Natural killer cell (primary cell): ENCODE results near the gene CHST11. TPM values are rescaled to one million over a fixed set of nuclear protein-coding genes. Genes with fewer than 3 reads are reported as not detected.

Source experiments
- ATAC-seq, 3 donors: fragments of 150-1000 bp in 2 of 3; fragments of 200-7000 bp in 1 of 3; cut with Tn5 transposase; 1 replicate in 1 of 3; 2 replicates in 2 of 3; pipeline ENCODE4 v1.10.0; 2021; ENCODE audit warnings: mild to moderate bottlenecking in 2 of 3, moderate library complexity in 2 of 3
- DNase-seq, 2 donors: peaks; one replicate each; pipeline versions ENCODE4 v3.0.0 to v3.0.0-alpha.2; 2013 to 2021; ENCODE audit warnings: mixed read lengths in 1 of 2
- H3K27ac ChIP-seq: one replicate; pipeline ENCODE4 v1.5.1; 2013; ENCODE audit warnings: mild to moderate bottlenecking, low read length
- H3K27me3 ChIP-seq: one replicate; pipeline ENCODE4 v1.6.1; 2013; ENCODE audit warnings: low read length; ENCODE audit not compliant: control insufficient read depth, insufficient read depth
- H3K36me3 ChIP-seq: one replicate; pipeline ENCODE4 v1.6.1; 2013; ENCODE audit warnings: low read length; ENCODE audit not compliant: control insufficient read depth, insufficient read depth
- H3K4me1 ChIP-seq: one replicate; pipeline ENCODE4 v1.6.1; 2013; ENCODE audit warnings: low read length; ENCODE audit not compliant: control insufficient read depth, insufficient read depth
- H3K4me3 ChIP-seq: one replicate; pipeline ENCODE4 v1.5.1; 2013; ENCODE audit warnings: low read length
- H3K9me3 ChIP-seq: one replicate; pipeline ENCODE4 v1.6.1; 2013; ENCODE audit warnings: low read length; ENCODE audit not compliant: control insufficient read depth, insufficient read depth
- H3K27ac Mint-ChIP-seq, 2 donors: one replicate each; pipeline ENCODE4 v1.8.0; 2022; ENCODE audit warnings: mild to moderate bottlenecking in 2 of 2, mixed read lengths in 2 of 2, moderate library complexity in 1 of 2
- H3K27me3 Mint-ChIP-seq, 2 donors: one replicate each; pipeline ENCODE4 v1.8.0; 2022; ENCODE audit warnings: low read depth in 2 of 2, mixed read lengths in 2 of 2
- H3K36me3 Mint-ChIP-seq: one replicate; pipeline ENCODE4 v1.8.0; 2022; ENCODE audit warnings: mixed read lengths
- H3K4me1 Mint-ChIP-seq, 2 donors: one replicate each; pipeline ENCODE4 v1.8.0; 2022; ENCODE audit warnings: mixed read lengths in 2 of 2
- H3K4me3 Mint-ChIP-seq: one replicate; pipeline ENCODE4 v1.8.0; 2022; ENCODE audit warnings: mild to moderate bottlenecking, moderate library complexity, mixed read lengths
- H3K9me3 Mint-ChIP-seq, 2 donors: one replicate each; pipeline ENCODE4 v1.8.0; 2022; ENCODE audit warnings: mixed read lengths in 2 of 2
- CTCF ChIP-seq: fragments of 200-600 bp; IDR thresholded peaks from one replicate; pipeline ENCODE4 v1.8.0; 2022; ENCODE audit warnings: antibody characterized with exemption
- WGBS: methylation state at CpG from one replicate; pipeline ENCODE4 v1.1.7; 2013; ENCODE audit warnings: missing lambda C conversion rate; ENCODE audit not compliant: insufficient coverage; 5-methylcytosine and 5-hydroxymethylcytosine counted together
- intact Hi-C: fragments of 100-400 bp; cut with micrococcal nuclease; formaldehyde crosslinking; loops from one replicate; pipeline ENCODE4 v1.14.2; 2022
- total RNA-seq, 4 donors: library from RNA; stranded (reverse); fragments of 120-200 nt in 1 of 4; gene quantifications; one replicate each; pipeline versions ENCODE4 v1.2.3 to v1.2.4, GENCODE V29; 2013 to 2022

Gene CHST11
- total RNA-seq, 3 donors from 2014 or later (not counting 1 experiment from before 2014, with no cell fraction given): 85.3 to 118 (median 96.1) TPM

DNA sequence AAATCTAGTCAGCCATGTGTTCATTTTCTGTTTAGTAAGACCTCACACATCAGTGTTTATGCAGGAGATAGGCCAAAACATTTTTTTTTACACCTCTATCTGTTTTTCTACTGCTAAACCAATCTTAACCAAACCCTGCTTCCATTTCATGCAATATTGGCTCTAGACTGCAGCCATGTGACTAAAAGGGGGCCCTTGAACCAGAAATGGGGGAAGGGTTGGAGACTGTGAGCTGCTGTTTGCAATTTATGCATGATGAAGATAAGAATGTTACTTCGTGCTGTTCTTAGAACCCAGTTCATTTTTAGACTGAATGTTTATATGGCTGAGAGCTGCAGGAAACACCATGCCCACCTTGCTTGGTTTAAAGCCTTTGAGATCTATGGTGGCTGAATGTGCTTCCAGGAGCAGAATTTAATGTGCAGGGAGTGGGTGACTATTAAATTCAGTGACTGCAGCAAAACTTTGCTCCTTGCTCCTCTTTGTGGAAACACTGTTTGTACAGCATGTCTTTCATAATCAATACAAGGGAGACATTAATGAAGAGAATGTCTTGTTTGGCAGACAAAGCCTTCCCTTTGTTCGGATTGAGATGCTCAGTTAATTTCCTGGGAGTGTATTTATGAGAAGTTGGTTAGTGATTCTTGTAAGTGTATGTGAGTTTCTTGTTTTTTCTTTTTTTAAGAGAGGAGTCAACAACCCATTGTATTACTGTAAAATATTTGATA lies 53.6 kb downstream of the CHST11 start:
- intact Hi-C loops: no loop called here
- Mint-ChIP-seq H3K36me3 (no peaks in the 10 kb centered on the region), H3K4me1 (peaks cover 90 to 91% of the 10 kb centered on the region in 2 donors), H3K27ac (peak overlapping the region; percentile 32 to 82), H3K4me3 (peak overlapping the region; percentile 40), H3K27me3 (no peaks in the 10 kb centered on the region), H3K9me3 (no peaks in the 10 kb centered on the region)
- WGBS: 53% methylated on average over 2 of the region's 2 CpGs
- DNase-seq (no peak), ATAC-seq (peak; percentile 27 to 64 (median 52))
- no peak for TF ChIP-seq CTCF
- Histone ChIP-seq H3K9me3 (no peaks in the 10 kb centered on the region), H3K4me3 (no peak overlapping the region), H3K36me3 (no peaks in the 10 kb centered on the region), H3K4me1 (peaks cover 36% of the 10 kb centered on the region), H3K27ac (no peak overlapping the region), H3K27me3 (no peaks in the 10 kb centered on the region)

GRCh38 chr12:104510873-104511440 lies 54.2 kb downstream of the CHST11 start:
- H3K27me3 ChIP-seq: no peaks in the 10 kb centered on the region
- peaks cover 35% of the 10 kb centered on the region for H3K4me1 ChIP-seq
- Mint-ChIP-seq H3K4me1 (peaks cover 90 to 91% of the 10 kb centered on the region in 2 donors), H3K36me3 (no peaks in the 10 kb centered on the region), H3K27ac (peak overlapping the region; percentile 32 to 82), H3K27me3 (no peaks in the 10 kb centered on the region), H3K4me3 (peak overlapping the region; percentile 21), H3K9me3 (no peaks in the 10 kb centered on the region)
- no peaks in the 10 kb centered on the region for H3K36me3 ChIP-seq
- no peaks in the 10 kb centered on the region for H3K9me3 ChIP-seq
- no peak overlapping the region for H3K4me3 ChIP-seq
- H3K27ac ChIP-seq: no peak overlapping the region
- intact Hi-C loops: no loop called here
- TF ChIP-seq CTCF: no peak
- DNase-seq: no peak
- WGBS: 81% methylated on average over 2 of the region's 2 CpGs
- ATAC-seq: no peak

GRCh38 chr12:104513681-104514080 lies 56.9 kb downstream of the CHST11 start:
- Histone ChIP-seq H3K27me3 (no peaks in the 10 kb centered on the region), H3K4me3 (no peak overlapping the region), H3K27ac (no peak overlapping the region), H3K9me3 (no peaks in the 10 kb centered on the region), H3K4me1 (peaks cover 24% of the 10 kb centered on the region), H3K36me3 (no peaks in the 10 kb centered on the region)
- Mint-ChIP-seq H3K4me3 (no peak overlapping the region), H3K36me3 (no peaks in the 10 kb centered on the region), H3K27ac (peak overlapping the region in 1 of 2 donors; percentile 3), H3K27me3 (no peaks in the 10 kb centered on the region), H3K4me1 (peaks cover 88% of the 10 kb centered on the region in 2 donors), H3K9me3 (no peaks in the 10 kb centered on the region)
- WGBS: 99% methylated on average over 6 of the region's 6 CpGs
- TF ChIP-seq CTCF: no peak
- ATAC-seq (no peak), DNase-seq (no peak)
- intact Hi-C loops: no loop called here
